GM12878 (cell line): ENCODE measurements around the gene DHCR24. TPM values are rescaled to one million over a fixed set of nuclear protein-coding genes. Genes with fewer than 3 reads are reported as not detected.

Experiments
- ATAC-seq: fragments of 200-7000 bp; cut with Tn5 transposase; 3 replicates; pipeline ENCODE4 v1.9.1; 2020; ENCODE audit warnings: mild to moderate bottlenecking, moderate library complexity
- BruUV-seq: library from RNA; stranded (reverse); fragments of 400-500 nt; replicated peaks from 2 replicates; lab custom pipeline; 2021; lab: Mats Ljungman, UMichigan
- CTCF ChIA-PET: fragments of 300-600 bp; sonication (Branson Sonifier 250); formaldehyde crosslinking; extraction: SDS; loops from one replicate; lab custom pipeline; 2021; ENCODE audit warnings: inconsistent platforms; lab: Yijun Ruan, JAX
- POLR2A ChIA-PET: fragments of 350-600 bp; formaldehyde crosslinking; extraction: SDS; loops from one replicate; lab custom pipeline; 2021; ENCODE audit warnings: inconsistent platforms; lab: Charles Lee
- RAD21 ChIA-PET: fragments of 300-600 bp; sonication (Branson Sonifier 250); formaldehyde crosslinking; loops from one replicate; lab custom pipeline; 2023; ENCODE audit warnings: antibody characterized with exemption; ENCODE audit not compliant: unreplicated experiment; lab: Charles Lee
- SMC1A ChIA-PET: fragments of 300-600 bp; sonication (Branson Sonifier 250); formaldehyde crosslinking; loops from one replicate; lab custom pipeline; 2023; ENCODE audit not compliant: unreplicated experiment, uncharacterized antibody; lab: Charles Lee
- DNase-seq: peaks from one replicate; pipeline ENCODE4 v3.0.0-alpha.2; 2011; ENCODE audit warnings: low read depth, low spot score
- FAIRE-seq: peaks from 3 replicates; lab custom pipeline; 2011; peaks lifted over from hg19 to GRCh38; lab: Jason Lieb, UNC
- H2AFZ ChIP-seq: 2 replicates; pipeline ENCODE4 v1.6.0; 2011; ENCODE audit warnings: low read depth, low read length, control low read depth; ENCODE audit not compliant: control insufficient read depth
- H3K27ac ChIP-seq: 2 replicates; pipeline ENCODE4 v1.5.1; 2011; ENCODE audit warnings: control low read depth; ENCODE audit not compliant: control insufficient read depth, insufficient read depth
- H3K27me3 ChIP-seq, 2 experiments: replicated peaks in 1 of 2; 2 replicates each; pipeline versions ENCODE4 v1.6.0 to v1.6.1; 2011; ENCODE audit warnings: low read length in 1 of 2; ENCODE audit not compliant: control insufficient read depth in 2 of 2, insufficient read depth in 2 of 2
- H3K36me3 ChIP-seq, 2 experiments: 2 replicates each; pipeline ENCODE4 v1.5.1; 2011; ENCODE audit warnings: low read length in 1 of 2; ENCODE audit not compliant: control insufficient read depth in 2 of 2, insufficient read depth in 2 of 2
- H3K4me1 ChIP-seq: 2 replicates; pipeline ENCODE4 v1.6.1; 2011; ENCODE audit warnings: mild to moderate bottlenecking, low read length, moderate library complexity, mixed read lengths; ENCODE audit not compliant: control insufficient read depth, insufficient read depth
- H3K4me2 ChIP-seq: 2 replicates; pipeline ENCODE4 v1.6.0; 2011; ENCODE audit warnings: control low read depth; ENCODE audit not compliant: control insufficient read depth, insufficient read depth
- H3K4me3 ChIP-seq: fragments of 200-600 bp; sonication (generic); 2 replicates; pipeline ENCODE4 v1.5.1; 2016
- H3K79me2 ChIP-seq: 2 replicates; pipeline ENCODE4 v1.6.0; 2011; ENCODE audit warnings: low read length; ENCODE audit not compliant: control insufficient read depth, insufficient read depth
- H3K9ac ChIP-seq: 2 replicates; pipeline ENCODE4 v1.8.0; 2011; ENCODE audit warnings: low read length, control low read depth, mixed read lengths; ENCODE audit not compliant: control insufficient read depth, insufficient read depth
- H3K9me3 ChIP-seq: replicated peaks from 3 replicates; pipeline ENCODE4 v1.5.1; 2011; ENCODE audit warnings: mild to moderate bottlenecking, low read length; ENCODE audit not compliant: control insufficient read depth, insufficient read depth
- H4K20me1 ChIP-seq: 2 replicates; pipeline ENCODE4 v1.6.0; 2011; ENCODE audit not compliant: control insufficient read depth, insufficient read depth
- ASH2L ChIP-seq: fragments of 300-600, 200-600 bp; sonication (generic); IDR thresholded peaks from 2 replicates; pipeline ENCODE4 v1.6.1; 2017; ENCODE audit warnings: low read depth, mild to moderate bottlenecking, borderline replicate concordance
- EGR1 ChIP-seq, 2 experiments: IDR thresholded peaks; 1 replicate in 1 of 2; 2 replicates in 1 of 2; pipeline ENCODE4 v1.6.1; 2011 to 2012; ENCODE audit warnings: low read depth in 2 of 2, low read length in 2 of 2, borderline replicate concordance in 1 of 2, mild to moderate bottlenecking in 1 of 2, moderate library complexity in 1 of 2
- HDGF ChIP-seq: fragments of 450-650 bp; IDR thresholded peaks from 2 replicates; pipeline ENCODE4 v1.6.1; 2016; ENCODE audit warnings: antibody characterized with exemption
- IKZF2 ChIP-seq, 2 experiments: fragments of 450-650 bp; IDR thresholded peaks; 2 replicates each; pipeline ENCODE4 v1.6.1; 2017; ENCODE audit warnings: mild to moderate bottlenecking in 2 of 2, moderate library complexity in 2 of 2
- MLLT1 ChIP-seq: fragments of 450-650 bp; IDR thresholded peaks from 2 replicates; pipeline ENCODE4 v1.6.1; 2016; ENCODE audit warnings: mild to moderate bottlenecking
- POLR2A ChIP-seq: IDR thresholded peaks from 2 replicates; pipeline ENCODE4 v1.6.1; 2011; ENCODE audit warnings: low read depth, mild to moderate bottlenecking, low read length
- STAT1 ChIP-seq: fragments of 450-650 bp; conservative IDR thresholded peaks from 2 replicates; pipeline ENCODE4 v1.6.1; 2014; ENCODE audit warnings: antibody characterized with exemption, mild to moderate bottlenecking
- USF2 ChIP-seq: IDR thresholded peaks from 2 replicates; pipeline ENCODE4 v1.6.1; 2011; ENCODE audit warnings: low read depth, low read length, improper control_type of control experiment, borderline replicate concordance
- YY1 ChIP-seq: IDR thresholded peaks from 2 replicates; pipeline ENCODE4 v1.6.1; 2011; ENCODE audit warnings: low read depth, mild to moderate bottlenecking, low read length
- ZBTB11 ChIP-seq: fragments of 450-650 bp; formaldehyde crosslinking; IDR thresholded peaks from 2 replicates; pipeline ENCODE4 v1.5.0; 2022; ENCODE audit warnings: mild to moderate bottlenecking, missing genetic modification characterization
- WGBS: methylation state at CpG from one replicate; pipeline ENCODE4 v1.1.6; 2016; ENCODE audit warnings: low lambda C conversion rate; ENCODE audit not compliant: insufficient replicate concordance, insufficient coverage; ENCODE audit errors: missing lambda C conversion rate; 5-methylcytosine and 5-hydroxymethylcytosine counted together
- in situ Hi-C: fragments of 300-500 bp; cut with MboI; formaldehyde crosslinking; loops from 9 replicates; pipeline ENCODE4 v1.14.3; 2018; ENCODE audit warnings: mixed read lengths
- intact Hi-C: fragments of 100-400 bp; cut with micrococcal nuclease; formaldehyde crosslinking; loops from one replicate; pipeline ENCODE4 v1.14.2; 2022; ENCODE audit not compliant: unreplicated experiment
- polyA plus RNA-seq, 11 experiments: library from polyadenylated mRNA; depleted of rRNA in 4 of 11; unstranded in 6 of 11; stranded (reverse) in 5 of 11; fragments of >200 nt; fragmentation: Nextera tagmentation in 4 of 11; fragmentation: Illumina TruSeq in 1 of 11; extraction: Ambion mirVana in 4 of 11; extraction: Trizol in 1 of 11; gene quantifications; 1 replicate in 1 of 11; 2 replicates in 10 of 11; pipeline versions ENCODE4 v1.2.1 to v1.2.3, GENCODE V29; 2011 to 2016; ENCODE audit warnings: inconsistent platforms in 2 of 11, missing spikeins in 2 of 11, low read depth in 1 of 11
- total RNA-seq, 4 experiments: library from RNA; depleted of rRNA in 3 of 4; stranded (reverse); fragments of >200 nt in 3 of 4; fragmentation: Illumina TruSeq in 1 of 4; extraction: Trizol in 1 of 4; gene quantifications; 2 replicates each; pipeline versions ENCODE4 v1.2.1 to v1.2.3, GENCODE V29; 2013 to 2021
- TF ChIP-seq, protein P1 (sequence below): IDR thresholded peaks from 2 replicates; pipeline ENCODE4 v1.6.1; 2012; ENCODE audit warnings: low read depth, low read length, improper control_type of control experiment
- TF ChIP-seq, protein P2 (sequence below): IDR thresholded peaks from 2 replicates; pipeline ENCODE4 v1.6.1; 2011; ENCODE audit warnings: borderline replicate concordance, low read depth, mild to moderate bottlenecking, moderate library complexity, mixed read lengths, low read length; ENCODE audit not compliant: insufficient read depth; ENCODE audit errors: extremely low read length

DHCR24 gene
- total and polyA plus RNA-seq, 10 of the 15 experiments (the other 5 are each of a cell fraction or from before 2014, with no cell fraction given), result 23.3 to 169 (median 120) TPM

DNA sequence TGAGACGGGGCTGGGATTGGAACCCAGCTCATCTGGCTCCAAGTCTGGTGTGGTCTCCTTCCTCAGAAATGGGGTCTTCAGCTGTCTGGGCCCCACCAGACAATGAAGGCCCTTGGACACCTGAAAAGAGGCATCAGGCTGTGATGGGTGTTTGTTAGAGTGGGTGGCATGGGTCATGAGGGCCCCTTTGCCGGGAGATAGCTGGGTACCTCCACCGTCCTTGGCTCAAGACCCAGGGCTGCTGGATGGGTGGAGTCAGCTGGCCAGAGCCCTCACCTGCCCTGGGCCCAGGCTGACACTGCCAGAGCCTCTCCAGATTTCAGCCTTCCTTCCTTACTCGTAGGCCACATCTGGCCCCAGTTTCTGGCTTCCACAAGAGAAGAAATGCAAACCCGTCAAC is 72.4 kb downstream of the DHCR24 start:
- no peak for ATAC-seq
- Histone ChIP-seq H3K9ac (no peak overlapping the region), H3K4me3 (no peak overlapping the region), H3K4me1 (peaks cover 13% of the 10 kb centered on the region), H3K27ac (no peak overlapping the region), H3K79me2 (no peaks in the 10 kb centered on the region), H2AFZ (no peak overlapping the region), H3K9me3 (no peaks in the 10 kb centered on the region), H3K36me3 (no peaks in the 10 kb centered on the region), H4K20me1 (no peaks in the 10 kb centered on the region), H3K27me3 (no peaks in the 10 kb centered on the region), H3K4me2 (no peak overlapping the region)
- SMC1A ChIA-PET, result interaction anchor here (1.3 to 1.5 kb wide), 2 partner anchors 13 to 45 kb away, joined by 4 read pairs; partner anchors contain the start of gene TTC22
- POLR2A ChIA-PET, result no interaction called here
- WGBS, result 86% methylated on average over 5 of the region's 5 CpGs
- intact Hi-C loops, result loop anchor here (5.0 kb wide), 4 partner anchors 312 to 632 kb away; partner anchors contain the start of gene SSBP3
- TF ChIP-seq MLLT1 (no peak), IKZF2 (IDR thresholded peaks at IDR 0.05) (no peak), POLR2A (no peak), HDGF (no peak), EGR1 (IDR thresholded peaks at IDR 0.05; ENCODE audit: borderline replicate concordance in 1 of 2, low read depth in 2 of 2, low read length in 2 of 2) (no peak), YY1 (no peak), ZBTB11 (no peak), STAT1 (no peak), ASH2L (no peak), USF2 (no peak)
- TF ChIP-seq, protein P1, sequence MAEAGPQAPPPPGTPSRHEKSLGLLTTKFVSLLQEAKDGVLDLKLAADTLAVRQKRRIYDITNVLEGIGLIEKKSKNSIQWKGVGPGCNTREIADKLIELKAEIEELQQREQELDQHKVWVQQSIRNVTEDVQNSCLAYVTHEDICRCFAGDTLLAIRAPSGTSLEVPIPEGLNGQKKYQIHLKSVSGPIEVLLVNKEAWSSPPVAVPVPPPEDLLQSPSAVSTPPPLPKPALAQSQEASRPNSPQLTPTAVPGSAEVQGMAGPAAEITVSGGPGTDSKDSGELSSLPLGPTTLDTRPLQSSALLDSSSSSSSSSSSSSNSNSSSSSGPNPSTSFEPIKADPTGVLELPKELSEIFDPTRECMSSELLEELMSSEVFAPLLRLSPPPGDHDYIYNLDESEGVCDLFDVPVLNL, result no peak
- TF ChIP-seq, protein P2, sequence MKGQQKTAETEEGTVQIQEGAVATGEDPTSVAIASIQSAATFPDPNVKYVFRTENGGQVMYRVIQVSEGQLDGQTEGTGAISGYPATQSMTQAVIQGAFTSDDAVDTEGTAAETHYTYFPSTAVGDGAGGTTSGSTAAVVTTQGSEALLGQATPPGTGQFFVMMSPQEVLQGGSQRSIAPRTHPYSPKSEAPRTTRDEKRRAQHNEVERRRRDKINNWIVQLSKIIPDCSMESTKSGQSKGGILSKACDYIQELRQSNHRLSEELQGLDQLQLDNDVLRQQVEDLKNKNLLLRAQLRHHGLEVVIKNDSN, result no peak
- FAIRE-seq, result no peak
- CTCF ChIA-PET, result interaction anchor here (1.0 to 7.6 kb wide), 2 partner anchors 14 to 151 kb away, joined by 3 to 44 read pairs; partner anchors contain the start of gene TTC22
- in situ Hi-C loops, result loop anchor here (5.0 kb wide), 1 partner anchor 147 kb away; no protein-coding TSS in a partner anchor
- no TSS peak for BruUV-seq
- DNase-seq, result no peak
- RAD21 ChIA-PET, result interaction anchor here (2.7 kb wide), 1 partner anchor 13 kb away, joined by 11 read pairs; the partner anchor contains the start of gene TTC22
